Stimulated activated CD8-positive, alpha-beta memory T cell treated with anti-CD3 and anti-CD28 coated beads, Interleukin-7, amount 100 ng/mL, for 4 hours (primary cell): ENCODE data around the gene CNTN5.

Experiments
- DNase-seq, 2 donors: peaks; one replicate each; pipeline ENCODE4 v3.0.0-alpha.2; 2020; ENCODE audit warnings: low read depth in 2 of 2

The CNTN5 gene

DNA sequence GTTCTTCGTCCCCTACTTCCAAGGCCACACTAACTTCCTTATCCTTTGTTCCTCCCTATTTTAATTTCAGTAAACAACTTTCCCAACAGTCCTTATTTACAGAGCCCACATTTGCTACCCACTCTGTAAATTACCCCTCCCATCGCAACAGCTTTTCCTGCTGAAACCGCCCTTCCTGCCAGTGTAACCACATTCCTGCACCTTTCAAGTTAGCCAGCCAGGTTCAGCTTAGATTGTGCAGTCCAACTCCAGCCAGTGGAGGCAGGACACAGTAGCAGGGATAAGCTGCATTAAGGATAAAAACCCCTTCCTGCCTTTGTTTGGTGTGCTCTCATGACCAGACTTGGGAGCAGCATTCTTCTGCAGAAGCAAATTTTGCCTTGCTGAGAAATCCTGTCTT, 898.0 kb downstream of the CNTN5 start:
- DNase-seq: no peak

DNA sequence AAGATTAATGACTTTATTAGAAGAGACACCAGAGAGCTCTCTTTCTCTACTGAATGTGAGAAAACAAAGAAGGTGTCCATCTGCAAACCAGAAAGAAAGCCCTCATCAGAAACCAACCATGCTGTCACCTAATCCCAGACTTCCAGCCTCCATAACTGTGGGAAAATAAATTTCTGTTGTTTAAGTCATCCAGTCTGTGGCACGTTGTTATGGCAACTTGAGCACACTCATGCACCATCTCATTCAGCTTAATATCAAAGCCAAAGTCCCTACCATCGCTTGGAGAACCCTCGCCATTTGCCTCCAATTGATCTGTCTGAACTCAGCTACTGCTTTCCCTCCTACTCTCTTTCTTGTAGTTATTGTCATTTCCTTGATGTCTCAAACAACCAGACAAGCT, 900.2 kb downstream of the CNTN5 start:
- DNase-seq: no peak

DNA sequence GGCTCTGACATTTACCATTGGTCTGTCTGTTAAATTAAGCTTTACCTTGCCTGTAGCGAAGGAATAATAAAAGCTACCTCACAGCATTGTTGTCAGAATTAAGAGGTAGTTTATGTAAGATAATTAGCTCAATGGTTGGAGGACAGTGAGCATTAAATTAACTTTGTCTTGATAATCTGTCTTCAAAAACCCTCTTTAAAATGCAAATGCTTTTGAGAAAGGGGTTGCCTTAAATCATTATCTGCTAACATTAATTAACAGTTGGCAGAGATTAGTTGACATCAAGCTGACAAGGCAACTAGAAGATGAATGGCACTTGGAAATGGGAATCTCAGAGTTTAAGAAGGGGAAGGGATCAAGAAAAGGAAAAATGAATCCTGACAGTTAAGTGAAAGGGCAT, 905.2 kb downstream of the CNTN5 start:
- no peak for DNase-seq

DNA sequence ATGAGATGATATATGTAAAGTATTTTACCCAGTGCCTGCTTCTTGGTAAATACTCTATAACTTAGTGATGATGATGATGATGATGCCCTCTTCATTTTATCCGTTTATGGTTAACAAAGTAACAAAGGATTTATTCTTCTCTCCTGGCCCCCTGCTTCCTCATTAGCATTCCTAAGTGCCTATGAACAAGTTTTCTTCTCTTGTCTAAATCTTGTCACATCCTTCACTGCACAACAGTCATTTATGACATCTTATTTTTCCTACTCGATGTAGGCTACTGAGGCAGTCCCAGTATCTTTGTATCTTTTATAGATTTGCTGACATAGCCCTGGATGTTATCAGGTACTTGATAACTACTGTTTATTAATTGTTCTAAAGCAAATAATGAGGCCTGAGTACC, 911.9 kb downstream of the CNTN5 start:
- no peak for DNase-seq

DNA sequence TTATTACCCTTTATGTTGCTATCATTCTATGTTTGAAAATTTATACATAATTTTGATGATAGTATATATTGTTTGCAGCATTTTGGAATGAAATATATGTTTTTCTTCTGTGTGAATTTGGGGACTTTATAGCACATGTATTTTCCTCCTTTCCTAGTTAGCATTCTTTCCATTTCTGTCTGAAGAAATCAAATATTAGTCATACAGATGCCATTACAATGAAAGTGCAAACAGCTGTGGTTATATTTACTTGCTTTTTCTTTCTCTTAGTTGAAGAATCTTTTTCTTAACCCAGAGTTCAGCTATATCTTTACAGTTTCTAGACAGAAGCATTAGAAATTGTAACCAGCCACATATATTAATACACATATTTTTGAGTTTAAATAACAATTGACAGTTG, 913.3 kb downstream of the CNTN5 start:
- DNase-seq: no peak

DNA sequence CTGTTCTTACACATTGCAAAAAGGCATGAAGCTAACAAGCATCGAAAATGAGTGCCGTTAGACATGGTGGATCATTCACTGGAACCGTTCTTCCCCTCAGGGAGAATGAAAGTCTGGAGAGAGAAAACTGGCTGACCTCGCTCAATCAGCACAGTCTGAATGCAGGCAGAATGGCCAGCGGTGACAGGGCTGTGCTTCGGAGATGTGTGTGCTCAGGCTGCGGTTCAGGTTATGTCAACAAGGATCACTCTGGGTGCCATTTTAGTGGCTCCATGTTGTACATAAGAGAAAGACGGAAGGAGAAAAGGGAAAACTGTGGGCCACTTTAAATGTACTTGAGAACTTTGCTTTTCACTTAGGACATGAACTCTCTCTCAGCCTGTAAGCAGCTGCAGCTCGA, 916.6 kb downstream of the CNTN5 start:
- no peak for DNase-seq

DNA sequence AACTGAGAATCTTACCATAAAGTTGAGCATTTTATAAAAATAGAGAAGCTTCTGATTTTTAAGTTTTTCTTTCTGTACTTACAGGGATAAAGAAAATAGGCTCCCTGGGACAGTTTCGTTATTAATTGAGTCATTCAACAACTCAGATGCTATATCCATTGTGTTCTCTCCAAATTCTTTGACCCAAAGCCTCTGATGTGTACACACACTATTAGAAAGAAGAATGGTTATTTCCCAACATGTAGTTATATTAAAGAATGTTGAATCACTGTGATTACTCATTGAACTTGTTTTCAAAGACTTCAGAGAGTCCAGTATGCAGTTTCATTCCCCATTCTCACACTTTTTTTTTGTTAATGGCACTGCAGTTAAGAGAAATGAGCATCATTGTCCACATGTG, 932.1 kb downstream of the CNTN5 start:
- no peak for DNase-seq

DNA sequence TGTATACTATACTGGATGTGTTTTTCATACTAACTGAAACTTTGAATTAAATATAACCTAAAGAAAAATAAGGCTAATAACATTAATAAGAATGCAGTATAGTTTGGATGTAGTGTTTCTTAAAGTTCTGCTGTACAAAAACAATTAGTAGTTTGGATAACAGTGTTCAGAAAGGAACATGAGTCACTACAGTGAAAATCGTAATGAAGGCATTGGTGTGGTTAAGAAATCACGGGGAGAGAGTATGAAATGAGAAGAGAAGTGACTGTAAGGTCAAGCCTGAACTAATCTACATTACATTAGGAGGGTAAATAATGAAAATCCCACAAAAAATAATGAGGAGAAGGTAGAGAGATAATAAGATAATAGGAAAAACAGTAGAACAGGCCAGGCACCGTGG, 939.8 kb downstream of the CNTN5 start:
- DNase-seq: no peak

DNA sequence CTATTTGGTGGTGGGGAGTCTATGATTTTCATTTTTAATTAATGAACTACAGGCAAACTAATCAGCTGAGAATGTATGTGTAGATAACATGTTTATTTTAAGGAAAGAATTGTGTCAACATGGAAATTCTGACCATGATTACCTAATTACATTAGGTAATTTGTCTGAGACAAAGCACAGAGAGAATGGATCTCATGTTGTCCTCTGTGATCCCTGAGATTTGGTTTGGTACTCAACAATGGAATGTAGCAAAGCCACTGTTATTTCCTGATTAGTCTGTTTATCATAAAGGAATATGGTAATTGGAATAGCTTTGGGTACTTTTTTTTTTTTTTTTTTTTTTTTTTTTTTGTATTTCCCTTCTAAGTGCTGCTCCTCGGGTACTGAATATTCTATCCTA, 947.6 kb downstream of the CNTN5 start:
- no peak for DNase-seq

DNA sequence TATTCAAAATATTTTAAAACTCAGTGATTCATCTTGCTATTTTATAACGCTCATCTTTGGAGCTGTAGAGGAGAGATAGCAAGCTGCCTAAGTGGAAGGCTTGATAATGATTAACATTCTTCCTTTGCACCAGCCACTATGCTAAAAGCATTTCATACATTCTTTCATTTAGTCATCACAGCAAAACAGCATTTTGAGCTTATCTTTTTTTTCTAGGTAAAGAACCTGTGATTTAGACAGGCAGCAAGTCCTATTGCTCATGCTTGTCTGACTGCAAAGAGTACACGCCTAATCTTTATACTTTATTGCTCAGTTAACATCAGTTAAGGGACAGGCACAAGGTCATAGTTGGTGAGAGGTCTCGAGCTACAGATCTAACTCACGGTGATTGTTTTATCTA, 953.2 kb downstream of the CNTN5 start:
- no peak for DNase-seq

DNA sequence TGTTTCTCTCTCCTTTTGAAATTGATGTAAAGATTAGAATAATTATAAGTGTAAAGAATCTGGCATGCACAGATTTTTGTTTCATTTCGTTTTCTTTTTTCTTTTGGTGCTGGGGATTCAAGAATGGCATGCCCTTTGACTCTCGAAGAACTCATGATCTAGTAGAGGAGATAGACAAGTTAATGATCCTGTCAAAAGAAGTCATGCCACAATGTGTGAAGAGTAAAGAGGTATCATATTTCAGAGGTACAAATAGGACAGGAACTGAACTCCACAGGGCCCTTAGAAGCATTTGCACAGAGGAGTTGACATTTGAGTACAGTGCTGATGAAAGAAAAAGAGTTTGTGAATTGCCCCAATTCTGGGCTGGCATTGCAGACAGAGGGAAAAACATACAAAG, 958.3 kb downstream of the CNTN5 start:
- no peak for DNase-seq

DNA sequence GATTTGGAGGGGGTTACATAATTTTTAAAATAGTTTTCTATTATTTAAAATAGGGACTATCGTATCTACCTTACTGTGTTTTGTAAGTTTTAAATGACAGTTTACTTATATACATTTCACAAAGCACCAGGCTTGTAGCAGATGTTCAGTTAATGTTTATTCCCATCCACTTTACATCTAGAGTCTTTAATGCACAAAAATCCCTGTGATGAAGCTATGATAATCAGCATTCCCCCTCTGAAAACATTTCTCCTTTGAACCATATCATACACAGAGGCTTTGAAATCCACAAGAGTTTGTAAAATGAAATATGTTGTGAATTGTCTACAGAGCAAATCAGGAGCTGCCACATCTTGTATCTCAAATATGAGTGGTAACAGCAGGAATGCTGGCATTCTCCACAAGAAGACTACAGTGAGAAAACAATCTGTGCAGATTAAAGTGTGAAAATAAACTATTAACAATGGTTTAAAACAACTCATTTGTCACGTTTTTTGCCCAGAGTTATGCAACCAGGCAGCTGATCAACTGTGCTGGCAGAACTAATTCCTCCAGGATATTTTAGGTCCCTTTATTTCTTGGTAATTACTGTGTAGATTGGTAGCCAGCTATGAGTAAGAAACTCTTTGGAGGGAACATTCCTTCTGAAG, 967.2 kb downstream of the CNTN5 start:
- DNase-seq: no peak

DNA sequence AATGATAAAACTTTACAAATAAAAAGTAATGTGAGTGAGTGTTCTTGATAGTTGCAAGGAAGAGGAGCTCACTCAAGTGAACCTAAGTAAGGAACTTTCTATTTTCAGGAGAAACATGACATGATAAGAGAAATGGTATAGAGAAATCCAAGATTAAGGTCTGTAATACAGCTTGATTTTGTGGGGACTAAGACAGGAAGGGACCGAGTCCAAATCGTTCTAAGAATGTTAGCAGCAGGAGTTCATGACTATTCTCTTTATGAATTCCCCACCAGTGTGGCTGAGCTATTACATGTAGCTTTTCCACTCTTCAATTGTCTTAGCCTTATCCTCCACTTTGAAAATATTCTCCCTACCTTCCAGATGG, 967.7 kb downstream of the CNTN5 start:
- DNase-seq: no peak

DNA sequence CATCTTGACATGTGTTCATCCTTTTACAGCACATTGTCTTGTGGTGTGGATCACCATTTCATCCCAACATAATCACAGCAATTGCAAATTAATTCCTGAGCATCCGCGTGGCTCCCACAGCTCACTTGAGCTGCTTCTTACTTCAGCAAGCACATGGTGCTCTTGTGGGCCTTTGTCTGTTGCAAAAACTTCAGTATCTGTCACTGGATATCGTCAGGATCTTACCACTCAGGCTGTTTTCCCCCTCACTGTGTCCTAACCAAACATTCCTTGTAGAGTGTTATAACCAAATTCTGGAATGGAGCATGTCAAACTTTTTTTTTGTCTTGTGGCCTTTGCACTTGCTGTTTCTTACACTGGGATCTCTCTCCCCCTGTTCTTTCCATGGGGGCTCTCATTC, 983.2 kb downstream of the CNTN5 start:
- DNase-seq: no peak

DNA sequence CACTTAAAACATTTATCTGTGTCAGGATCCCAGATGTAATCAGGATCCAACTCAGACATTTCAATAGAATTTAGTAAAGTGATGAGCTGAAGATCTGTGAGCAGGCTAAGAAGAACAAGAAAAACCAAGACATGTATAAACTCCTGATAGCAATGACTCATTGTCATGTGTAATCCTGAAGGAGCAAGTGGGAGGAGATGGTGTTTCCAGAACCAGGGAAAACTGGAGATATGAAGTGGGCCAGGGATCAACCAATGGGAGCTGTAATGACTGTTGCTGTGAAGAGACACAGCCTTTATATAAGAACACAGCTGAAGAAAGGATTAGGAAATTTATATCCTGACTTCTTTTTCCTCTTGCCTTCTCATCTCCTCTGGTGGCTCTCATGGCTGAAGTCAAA, 983.8 kb downstream of the CNTN5 start:
- DNase-seq: no peak

DNA sequence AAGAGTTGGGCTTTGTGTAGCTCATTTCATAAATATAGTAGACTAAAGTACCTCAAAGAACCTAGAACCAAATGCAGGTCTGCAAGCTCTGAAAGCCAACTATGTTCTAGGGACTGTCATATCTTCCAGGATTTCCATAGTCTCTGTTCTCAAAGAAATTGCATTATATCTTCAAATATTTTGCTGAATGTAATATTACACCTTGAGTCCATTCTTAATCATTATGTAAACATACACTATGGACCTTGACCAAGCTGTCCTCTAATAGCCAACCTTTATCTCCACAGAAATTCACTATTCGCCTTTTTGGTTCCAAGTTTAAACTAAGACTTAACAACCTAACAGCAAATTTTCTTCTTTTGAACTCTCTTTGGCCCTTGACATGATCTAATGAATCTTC, 987.7 kb downstream of the CNTN5 start:
- DNase-seq: no peak

DNA sequence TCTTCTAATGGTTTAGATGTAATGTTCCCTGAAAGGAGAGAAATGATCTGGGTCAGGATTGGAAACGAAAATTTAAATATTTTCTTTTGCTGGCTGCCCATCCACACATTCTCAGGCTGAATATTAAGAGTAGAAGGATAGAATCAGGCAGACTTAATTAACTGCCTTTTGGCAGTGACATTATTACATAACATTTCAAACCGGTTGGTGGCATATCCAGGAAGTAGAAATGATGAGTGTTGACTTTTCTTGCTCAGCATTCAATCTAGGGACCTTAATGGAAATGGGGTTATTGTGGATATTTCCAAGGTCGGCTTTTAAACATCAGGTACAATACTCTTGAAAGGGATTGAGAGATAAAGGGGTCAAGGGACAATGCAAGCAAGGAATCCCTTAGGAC, 989.0 kb downstream of the CNTN5 start:
- no peak for DNase-seq

DNA sequence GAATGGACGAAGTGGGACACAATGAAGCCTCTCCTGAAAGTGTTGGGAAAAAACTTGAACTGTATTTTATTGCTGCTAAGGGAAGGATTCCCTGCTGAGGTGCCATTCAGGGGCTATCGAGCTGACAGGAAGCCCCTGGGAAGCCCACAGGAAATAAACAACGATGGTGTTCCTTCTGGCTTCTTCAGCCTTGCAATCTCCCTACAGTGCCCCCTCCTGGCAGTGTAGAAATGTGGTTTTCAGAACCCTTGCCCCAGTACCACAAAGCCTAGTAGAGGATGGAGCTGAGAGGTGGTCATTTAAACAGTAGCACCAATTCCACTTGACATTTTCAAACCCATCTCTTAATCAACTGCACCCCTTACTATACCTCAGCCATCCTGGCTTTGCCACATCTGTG, 989.6 kb downstream of the CNTN5 start:
- DNase-seq: no peak

DNA sequence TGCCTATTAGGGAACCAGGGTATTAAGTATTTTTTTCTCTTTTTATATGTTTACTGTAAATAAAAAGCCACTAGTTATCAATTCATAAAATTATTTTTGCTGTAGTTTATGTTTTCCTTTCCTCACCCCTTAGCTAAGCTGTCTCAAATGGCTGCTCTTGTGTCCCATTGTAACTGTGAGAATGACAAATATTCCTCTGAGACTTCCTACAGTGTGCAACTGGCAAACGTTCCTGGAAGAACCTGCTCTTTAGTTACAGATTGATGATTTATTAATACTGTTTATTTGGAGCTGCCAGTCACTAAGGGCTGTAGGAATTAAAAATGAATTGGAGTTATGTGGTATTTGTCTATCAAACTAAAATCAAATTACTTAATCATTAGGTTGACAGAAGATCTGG, 990.9 kb downstream of the CNTN5 start:
- no peak for DNase-seq

DNA sequence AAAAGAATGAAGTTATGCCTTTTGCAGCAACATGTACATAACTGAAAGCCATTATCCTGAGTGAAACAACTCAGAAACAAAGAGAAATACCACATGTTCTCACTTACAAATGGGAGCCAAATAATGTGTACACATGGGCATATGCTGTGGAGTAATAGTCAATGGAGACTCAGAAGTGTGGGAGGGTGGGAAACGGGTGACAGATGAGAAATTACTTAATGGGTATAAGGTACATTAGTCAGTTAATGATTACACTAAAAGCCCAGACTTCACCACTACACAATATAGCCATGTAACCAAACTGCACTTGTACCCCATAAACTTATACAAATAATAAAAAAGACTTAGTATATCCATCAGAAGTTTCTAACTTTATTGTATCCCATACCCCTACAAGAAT, 992.3 kb downstream of the CNTN5 start:
- DNase-seq: no peak

DNA sequence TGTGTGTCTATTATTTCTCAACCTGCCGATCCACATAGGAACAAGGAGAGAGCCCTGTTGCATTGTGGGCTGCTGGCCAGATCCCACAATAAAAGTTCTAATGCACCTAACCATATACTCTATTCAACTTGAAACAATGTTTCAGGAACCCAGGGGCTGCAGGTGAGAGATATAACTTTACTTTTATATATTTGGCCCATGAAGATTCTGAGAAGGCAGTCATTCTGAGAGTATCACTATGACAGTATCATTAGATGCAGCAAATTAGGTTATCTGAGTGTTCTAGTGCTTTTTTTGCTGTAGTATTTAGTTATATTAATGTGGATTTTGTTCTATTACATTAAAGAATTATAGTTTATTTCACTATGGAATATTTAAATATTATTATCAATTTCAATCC, 1011.2 kb downstream of the CNTN5 start:
- DNase-seq: no peak

DNA sequence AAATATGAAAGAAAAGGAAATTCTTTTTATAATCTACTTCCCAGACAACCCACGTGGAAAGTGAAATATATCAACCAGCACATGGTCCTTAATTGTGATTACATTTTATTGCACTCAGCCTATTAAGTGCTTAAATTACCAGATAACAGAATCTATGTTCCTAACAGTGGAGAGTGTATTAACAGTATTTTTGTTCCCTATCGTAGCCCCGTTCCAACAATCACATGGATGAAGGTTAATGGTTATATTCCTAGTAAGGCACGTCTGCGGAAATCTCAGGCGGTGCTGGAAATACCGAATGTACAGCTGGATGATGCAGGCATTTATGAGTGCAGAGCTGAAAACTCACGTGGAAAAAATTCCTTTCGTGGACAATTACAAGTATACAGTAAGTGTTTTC, 1040.3 kb downstream of the CNTN5 start:
- DNase-seq: no peak

DNA sequence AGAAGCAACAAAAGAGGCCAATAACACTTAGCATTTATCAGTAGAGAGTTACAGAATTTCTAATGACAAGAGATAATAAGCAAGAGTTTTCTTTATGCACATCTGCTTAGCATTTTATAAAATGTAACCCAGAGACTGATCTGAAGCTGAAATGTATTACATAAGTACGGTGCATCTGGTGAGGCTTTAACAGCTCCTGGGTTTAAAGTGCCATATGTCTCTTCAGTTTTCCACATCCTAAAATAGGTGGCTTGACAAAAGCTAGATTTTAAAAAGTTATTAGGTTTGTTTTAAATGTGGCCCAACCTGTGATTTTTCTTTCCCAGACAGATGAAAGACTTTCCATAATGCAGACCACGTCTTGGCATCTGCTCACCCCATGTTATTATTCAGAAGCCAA, 1045.7 kb downstream of the CNTN5 start:
- DNase-seq: no peak

DNA sequence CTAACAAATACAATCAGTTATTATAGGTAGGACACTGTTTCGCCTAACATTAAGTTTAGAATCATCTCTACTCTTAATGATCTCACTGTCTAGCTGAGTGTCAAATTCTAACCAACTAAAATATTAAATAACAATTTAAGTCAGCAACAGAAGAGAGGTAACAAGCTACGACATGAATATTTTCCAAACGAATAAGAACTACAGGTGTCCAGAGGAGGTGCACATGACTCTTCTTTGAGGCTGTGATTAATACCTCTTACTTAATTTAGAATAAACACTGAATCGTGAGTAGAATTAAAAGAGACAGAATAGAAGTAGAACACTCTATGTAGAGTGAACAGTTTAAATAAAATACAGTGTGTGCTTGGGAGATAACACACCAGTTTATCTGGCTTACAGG, 1047.4 kb downstream of the CNTN5 start:
- no peak for DNase-seq

DNA sequence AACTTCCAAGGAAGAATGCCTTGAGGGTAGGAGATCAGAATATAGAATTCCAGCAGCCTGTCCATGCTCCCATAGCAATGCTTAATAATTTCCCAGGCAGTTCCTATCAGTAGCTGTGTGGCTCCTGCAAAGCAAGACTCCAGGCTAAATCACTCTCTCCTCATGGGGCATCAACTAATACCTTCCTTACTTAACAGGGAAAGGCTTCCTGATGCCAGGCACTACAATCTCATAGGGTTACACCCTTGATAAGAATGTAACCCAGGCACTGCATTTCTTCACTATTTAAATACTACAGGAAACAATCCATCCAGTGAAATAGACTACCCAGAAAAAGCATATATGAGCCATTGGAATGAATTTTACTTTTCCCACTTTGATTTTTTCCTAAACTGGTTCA, 1051.4 kb downstream of the CNTN5 start:
- DNase-seq: no peak
